ENCODE data around the gene SCGB1C1. TPM values are rescaled to one million over a fixed set of nuclear protein-coding genes. Genes with fewer than 3 reads are reported as not detected.

The SCGB1C1 gene
- total and polyA plus RNA-seq, 10 of the 15 experiments (the other 5 are each of a cell fraction or from before 2014, with no cell fraction given): not detected

DNA sequence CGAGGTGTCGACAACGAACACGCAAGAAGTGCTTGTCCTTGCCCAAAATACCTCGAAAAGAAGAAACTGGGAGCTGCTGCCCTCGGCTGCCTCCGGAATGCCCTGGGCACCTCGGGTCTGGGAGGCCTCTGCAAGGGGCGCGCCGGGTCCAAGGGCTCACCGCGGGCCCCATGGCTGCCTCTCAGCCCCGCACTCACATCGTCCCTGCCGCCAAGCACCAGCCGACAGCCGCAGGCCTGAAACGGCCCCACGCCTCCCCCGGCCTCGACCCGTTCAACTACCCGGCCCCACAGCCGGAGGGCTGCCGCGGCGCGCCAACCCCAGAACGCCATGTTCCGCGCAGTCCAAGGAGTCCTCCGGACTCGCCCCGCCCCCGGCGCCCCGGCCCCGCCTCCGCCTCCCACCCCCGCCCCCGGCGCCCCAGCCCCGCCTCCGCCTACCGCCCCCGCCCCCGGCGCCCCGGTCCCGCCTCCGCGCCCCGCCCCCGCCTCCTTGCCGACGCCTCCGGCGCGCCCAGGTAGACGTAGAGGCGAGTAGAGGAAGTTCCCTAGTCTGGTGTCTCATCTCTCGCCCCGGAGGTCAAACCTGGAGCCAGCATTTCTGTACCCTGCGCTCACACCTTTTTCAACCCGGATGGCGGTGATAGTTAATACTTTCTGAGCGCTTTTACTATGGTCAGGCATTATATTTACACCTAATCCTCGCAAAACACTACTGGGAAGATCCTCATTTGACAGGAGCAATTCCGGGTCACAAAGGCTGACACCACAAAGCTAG, 43.3 kb downstream of the SCGB1C1 start, which contains the start of gene SIRT3 (continued):
- TF ChIP-seq MTA2 (IDR thresholded peaks at IDR 0.05; ENCODE audit: low read depth): peak; percentile 50; the same call in 1 of the 2 replicates
- TF ChIP-seq RBBP5 (conservative IDR thresholded peaks at IDR 0.05): no peak
- TF ChIP-seq POLR2AphosphoS5 (IDR thresholded peaks at IDR 0.05; ENCODE audit: low read length): no peak; the same call in 1 of the 2 replicates
- TF ChIP-seq ZZZ3 (IDR thresholded peaks at IDR 0.05; ENCODE audit: control insufficient read depth, insufficient read length, low read depth): no peak
- TF ChIP-seq NBN (IDR thresholded peaks at IDR 0.05): peak; percentile 84
- TF ChIP-seq NFYA (IDR thresholded peaks at IDR 0.05; ENCODE audit: borderline replicate concordance, low read depth, low read length): no peak
- no peak for TF ChIP-seq MEF2B (IDR thresholded peaks at IDR 0.05; ENCODE audit: partially characterized antibody, poor library complexity, severe bottlenecking)
- TF ChIP-seq, protein P1, sequence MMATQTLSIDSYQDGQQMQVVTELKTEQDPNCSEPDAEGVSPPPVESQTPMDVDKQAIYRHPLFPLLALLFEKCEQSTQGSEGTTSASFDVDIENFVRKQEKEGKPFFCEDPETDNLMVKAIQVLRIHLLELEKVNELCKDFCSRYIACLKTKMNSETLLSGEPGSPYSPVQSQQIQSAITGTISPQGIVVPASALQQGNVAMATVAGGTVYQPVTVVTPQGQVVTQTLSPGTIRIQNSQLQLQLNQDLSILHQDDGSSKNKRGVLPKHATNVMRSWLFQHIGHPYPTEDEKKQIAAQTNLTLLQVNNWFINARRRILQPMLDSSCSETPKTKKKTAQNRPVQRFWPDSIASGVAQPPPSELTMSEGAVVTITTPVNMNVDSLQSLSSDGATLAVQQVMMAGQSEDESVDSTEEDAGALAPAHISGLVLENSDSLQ (IDR thresholded peaks at IDR 0.05): no peak
